GM18951 (cell line): ENCODE results near the gene RTN4RL2.
A peak's percentile ranks its signal among the peaks of the same experiment; 100 is the strongest.

Experiments
- POLR2A ChIP-seq: IDR thresholded peaks from 4 replicates; pipeline ENCODE4 v1.6.1; 2011; ENCODE audit warnings: mild to moderate bottlenecking; ENCODE audit not compliant: insufficient read length, insufficient read depth; ENCODE audit errors: extremely low read depth
- in situ Hi-C: fragments of 300-500 bp; cut with MboI; formaldehyde crosslinking; loops from one replicate; pipeline ENCODE4 v1.12.0; 2022; ENCODE audit warnings: low sequenced_read_pairs, mixed read lengths, inconsistent platforms; ENCODE audit not compliant: unreplicated experiment

The RTN4RL2 gene

DNA sequence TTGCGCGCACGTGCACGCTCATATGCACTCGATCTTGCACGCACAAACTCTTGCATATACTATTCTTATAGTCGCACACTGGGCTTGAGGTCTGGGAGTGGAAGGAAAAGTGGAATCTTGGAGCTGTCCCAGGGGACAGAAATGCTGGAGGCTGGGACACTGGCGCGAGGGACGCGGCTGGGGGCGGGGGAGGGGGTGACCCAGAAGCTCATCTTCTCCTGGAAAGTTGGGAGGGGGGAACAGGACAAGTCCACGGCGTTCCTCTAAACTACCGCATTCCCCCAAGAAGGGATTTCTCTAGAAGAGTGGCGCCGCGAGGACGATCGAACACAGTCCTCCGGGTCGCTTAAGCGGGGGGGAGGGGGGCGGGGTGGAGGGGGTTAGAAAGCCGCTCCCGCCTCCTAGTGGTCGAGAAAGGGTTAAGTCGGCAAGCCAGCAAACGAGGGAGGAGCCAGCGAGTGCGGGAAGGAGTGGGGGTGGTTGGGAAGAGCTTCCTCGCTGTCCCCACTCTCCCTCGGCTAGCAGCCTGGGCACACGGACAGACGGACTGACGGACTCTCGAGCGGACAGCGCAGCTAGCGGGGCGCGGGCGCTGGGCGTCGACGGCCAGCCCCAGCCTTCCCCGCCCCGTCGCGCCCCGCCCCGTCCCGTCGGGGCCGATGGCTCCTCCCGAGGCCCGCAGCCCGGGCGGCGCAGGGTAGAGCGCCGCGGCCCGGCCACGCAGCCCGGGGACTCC lies at the start of gene RTN4RL2:
TSS of gene RTN4RL2 (plus strand) at position 507 of the 736 bp plus-strand sequence. CDS start 338 bp downstream, outside the sequence.
- no peak for TF ChIP-seq POLR2A
- in situ Hi-C loops, result no loop called here

DNA sequence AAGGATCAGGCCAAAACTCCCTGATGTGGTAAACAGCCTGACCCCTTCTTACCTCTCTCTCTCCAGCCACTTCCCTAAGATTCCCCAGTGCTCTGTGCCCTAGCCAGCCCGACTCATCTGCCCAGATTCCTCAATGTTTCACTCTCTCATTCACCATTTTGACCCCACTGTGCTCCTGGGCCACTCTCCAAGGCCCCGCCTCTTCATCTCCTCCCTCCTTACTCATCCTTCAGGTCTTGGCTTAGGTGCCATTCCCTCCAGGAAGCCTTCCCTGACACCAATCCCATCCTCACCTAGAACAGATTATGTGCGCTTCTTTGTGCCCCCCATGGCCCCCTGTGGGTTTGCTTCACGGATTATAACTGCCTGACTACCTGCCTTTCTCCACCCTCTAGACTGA lies 46.6 kb upstream of the RTN4RL2 start:
- in situ Hi-C loops, result no loop called here
- TF ChIP-seq POLR2A, result no peak

DNA sequence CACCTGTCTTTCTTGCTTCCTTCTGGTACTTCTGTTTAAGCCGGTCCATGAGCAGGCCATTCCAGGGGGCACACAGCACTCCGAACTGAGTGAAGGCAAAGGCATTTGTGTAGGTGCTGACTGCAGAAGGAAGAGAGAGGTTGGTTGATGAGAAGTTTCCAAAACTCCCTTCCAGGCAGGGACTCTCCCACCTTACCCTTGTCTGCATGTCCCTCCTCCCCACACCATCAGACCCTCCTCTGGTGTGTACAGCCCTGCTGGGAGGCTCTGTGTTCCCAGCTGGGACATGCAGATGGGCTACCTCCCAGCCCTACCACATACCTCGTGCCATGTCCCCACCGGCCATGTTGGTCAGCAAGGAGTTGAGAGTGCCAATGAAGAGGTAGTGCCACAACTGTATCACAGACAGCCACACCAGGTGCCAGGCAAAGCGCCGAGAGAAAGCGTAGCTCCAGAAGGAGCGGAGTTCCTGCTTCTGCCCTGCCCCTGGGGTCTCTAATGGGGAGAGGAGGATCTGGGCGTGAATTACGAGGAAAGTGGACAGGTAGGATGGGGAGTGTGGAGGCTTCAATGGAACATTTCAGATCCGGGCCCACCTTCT lies 45.6 kb upstream of the RTN4RL2 start:
- in situ Hi-C loops, result no loop called here

GRCh38 chr11:57416436-57416835 lies 43.9 kb upstream of the RTN4RL2 start:
- in situ Hi-C loops, result no loop called here

More for the DNA sequence above, 45.6 kb upstream of the RTN4RL2 start:
- no peak for TF ChIP-seq POLR2A

DNA sequence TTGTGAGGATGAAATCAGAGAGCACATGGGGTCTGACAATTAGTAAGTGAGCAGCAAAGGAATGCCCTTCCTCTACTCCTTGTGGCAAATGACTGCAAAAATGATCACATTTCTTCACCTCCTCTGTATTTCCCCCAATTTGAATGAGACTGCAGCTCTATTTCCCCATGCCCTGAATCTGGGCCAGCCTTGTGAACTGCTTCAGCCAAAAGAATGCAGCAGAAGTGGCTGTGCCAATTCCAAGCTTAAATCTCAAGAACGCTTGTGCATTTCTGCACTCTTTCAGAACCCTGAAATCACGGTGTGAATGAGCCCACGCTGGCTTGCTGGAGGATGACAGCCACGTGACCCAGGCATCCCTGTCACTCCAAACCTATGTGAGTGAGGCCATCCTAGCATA lies 43.3 kb upstream of the RTN4RL2 start:
- in situ Hi-C loops, result no loop called here
- TF ChIP-seq POLR2A, result no peak

More at GRCh38 chr11:57416436-57416835, 43.9 kb upstream of the RTN4RL2 start:
- no peak for TF ChIP-seq POLR2A

DNA sequence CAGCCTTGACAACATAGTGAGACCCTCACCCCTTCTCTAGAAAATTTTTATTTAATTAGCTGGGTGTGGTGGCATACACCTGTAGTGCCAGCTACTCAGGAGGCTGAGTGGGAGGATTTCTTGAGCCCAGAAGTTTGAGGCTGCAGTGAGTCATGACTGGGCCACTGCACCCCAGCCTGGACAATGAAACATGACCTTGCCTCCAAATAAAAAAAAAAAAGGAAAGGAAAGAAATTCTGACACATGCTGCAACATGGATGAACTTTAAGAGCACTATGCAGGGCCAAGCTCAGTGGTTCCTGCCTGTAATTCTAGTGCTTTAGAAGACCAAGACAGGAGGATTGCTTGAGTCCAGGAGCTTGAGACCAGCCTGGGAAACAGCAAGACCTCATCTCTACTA lies 42.2 kb upstream of the RTN4RL2 start:
- no peak for TF ChIP-seq POLR2A
- in situ Hi-C loops, result no loop called here

GRCh38 chr11:57419146-57419545 lies 41.2 kb upstream of the RTN4RL2 start:
- TF ChIP-seq POLR2A, result no peak
- in situ Hi-C loops, result no loop called here

DNA sequence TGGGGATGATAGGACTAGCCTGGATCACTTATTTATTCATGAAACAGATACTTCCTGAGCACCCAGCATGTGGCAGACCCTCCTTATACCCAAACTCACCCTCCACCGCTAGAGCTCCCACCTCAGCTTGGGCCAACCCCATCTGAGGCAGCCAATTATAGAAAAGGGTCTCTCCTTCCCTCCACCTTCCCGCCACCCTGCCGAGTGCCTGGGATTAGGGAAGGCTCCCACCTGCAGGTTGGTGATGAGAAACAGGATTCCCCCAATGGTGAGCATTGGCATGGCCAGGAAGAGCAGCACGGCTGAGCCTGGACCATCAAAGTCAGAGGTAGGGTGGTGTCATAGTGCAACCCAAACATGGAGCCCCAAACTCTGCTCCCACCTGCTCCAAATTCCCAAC lies 39.3 kb upstream of the RTN4RL2 start:
- peak; percentile 25 for TF ChIP-seq POLR2A
- in situ Hi-C loops, result no loop called here

GRCh38 chr11:57421805-57422204 lies 38.5 kb upstream of the RTN4RL2 start:
- in situ Hi-C loops, result no loop called here
- no peak for TF ChIP-seq POLR2A

GRCh38 chr11:57422669-57423068 lies 37.7 kb upstream of the RTN4RL2 start:
- in situ Hi-C loops, result no loop called here
- TF ChIP-seq POLR2A, result no peak

GRCh38 chr11:57424137-57424791 lies 36.1 kb upstream of the RTN4RL2 start:
- in situ Hi-C loops, result no loop called here
- TF ChIP-seq POLR2A, result no peak

DNA sequence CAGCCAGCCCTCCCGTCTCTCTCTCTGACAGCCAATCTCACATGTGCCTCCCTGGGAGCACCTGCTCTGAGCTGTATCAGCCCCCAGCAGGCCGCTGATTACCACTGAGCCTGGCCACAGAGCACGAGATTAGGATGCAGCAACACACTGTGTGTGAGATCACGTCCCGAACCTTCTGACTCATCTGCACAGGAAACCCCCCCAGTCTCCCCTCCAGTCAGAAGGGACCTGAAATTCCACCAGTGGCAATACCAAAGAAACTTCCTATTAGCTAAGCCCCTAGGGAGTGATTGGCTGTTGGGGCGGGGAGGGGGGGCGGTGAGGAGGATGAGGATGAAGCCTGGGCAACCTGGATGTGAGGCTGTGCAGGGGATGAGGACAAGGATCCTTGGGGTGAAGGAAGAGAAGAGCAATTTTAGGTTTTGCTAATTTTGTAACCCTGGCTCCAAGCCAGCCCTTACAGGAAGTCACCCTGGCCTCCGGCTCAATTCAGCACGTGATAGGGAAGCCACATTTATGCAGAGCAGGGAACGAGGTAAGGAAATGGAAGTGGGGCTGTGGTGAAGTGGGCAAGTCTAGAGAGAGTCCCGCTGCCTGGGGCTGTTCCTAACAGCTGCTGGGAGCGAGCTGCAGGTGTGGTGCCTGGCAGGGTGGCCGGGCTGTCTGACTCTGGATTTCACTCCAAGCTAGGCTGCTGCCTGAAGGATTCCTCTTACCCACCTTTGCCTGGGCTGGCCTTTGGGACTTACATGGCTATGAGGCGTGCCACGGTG lies 35.4 kb upstream of the RTN4RL2 start:
- in situ Hi-C loops, result no loop called here
- TF ChIP-seq POLR2A, result peak; percentile 65

DNA sequence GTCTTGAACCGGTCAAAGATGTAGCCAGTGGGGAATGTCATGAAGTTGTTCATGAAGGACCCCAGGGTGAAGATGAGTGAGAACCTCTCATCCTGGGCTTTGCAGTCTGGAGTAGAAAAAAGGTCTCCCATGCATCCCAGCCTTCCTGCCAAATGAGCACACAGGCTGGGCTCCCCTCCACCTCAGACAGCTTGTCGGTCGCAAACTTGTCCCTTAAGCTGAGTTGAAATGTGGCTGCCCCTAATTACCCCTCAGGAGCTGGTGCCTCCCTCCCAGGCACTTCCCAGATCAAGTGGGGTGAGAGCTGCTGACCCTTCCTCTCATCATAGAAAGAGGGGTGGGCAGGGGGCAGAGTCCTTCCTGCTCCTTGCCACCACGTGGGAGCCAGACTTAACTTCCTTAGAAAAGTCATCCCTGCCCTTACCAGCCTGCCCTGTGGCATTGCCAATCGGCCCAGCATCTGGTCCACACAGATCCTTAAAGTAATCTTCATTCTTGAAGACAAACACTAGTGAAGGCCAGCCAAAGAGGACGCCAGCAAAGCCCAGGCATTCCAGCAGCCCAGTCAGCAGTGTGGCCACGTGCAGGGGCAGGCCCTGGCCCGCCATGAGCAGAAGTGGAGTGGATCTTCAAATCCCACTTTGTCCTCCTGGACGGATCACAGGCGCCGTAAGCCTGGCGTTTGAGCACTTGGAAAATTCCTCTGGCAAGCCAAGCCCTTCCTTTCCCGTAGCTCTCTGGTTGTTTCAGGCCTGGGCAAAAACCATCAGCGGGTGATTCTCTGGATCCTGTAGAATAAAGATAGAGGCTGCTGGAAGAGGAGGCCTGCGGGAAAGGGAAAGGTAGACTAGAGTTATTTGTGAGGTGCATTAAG lies 34.5 kb upstream of the RTN4RL2 start:
- no peak for TF ChIP-seq POLR2A
- in situ Hi-C loops, result no loop called here
